ENCODE measurements around the gene STK11. TPM values are rescaled to one million over a fixed set of nuclear protein-coding genes. Genes with fewer than 3 reads are reported as not detected.

Gene STK11
- total RNA-seq, 1 donor from 2014 or later, result 67.6 TPM

GRCh38 chr19:1173845-1174809, 31.5 kb upstream of the STK11 start, which contains the start of gene SBNO2:
Gene SBNO2, minus strand, starts transcription at chr19:1174268. Its CDS starts 19,992 bp downstream, at chr19:1154276.
- ChIA-PET CTCF (interaction anchor here (1.0 to 1.7 kb wide), 3 partner anchors 43 to 61 kb away, joined by 3 to 5 read pairs (median 3); no protein-coding TSS in a partner anchor), POLR2A (interaction anchor here (0.5 to 2.4 kb wide), 3 partner anchors 9 to 98 kb away, joined by 8 to 25 read pairs (median 10); no protein-coding TSS in a partner anchor)
- Mint-ChIP-seq H3K9me3 (no peaks in the 10 kb centered on the region), H3K4me1 (peaks cover 26% of the 10 kb centered on the region), H3K36me3 (ENCODE audit: low read depth) (peaks cover 11% of the 10 kb centered on the region), H3K4me3 (peak within 1 kb of the TSS; percentile 91), H3K27me3 (no peaks in the 10 kb centered on the region), H3K27ac (peak within 1 kb of the TSS; percentile 89)
- intact Hi-C loops (cut with micrococcal nuclease), result loop anchor here (1.0 to 5.0 kb wide), 2 partner anchors 42 to 72 kb away; partner anchors contain the start of gene GPX4
- DNase-seq, result peak; percentile 98
- ATAC-seq (ENCODE audit: low read depth), result peak; percentile 93
- TF ChIP-seq CTCF (IDR thresholded peaks at IDR 0.05), result no peak

GRCh38 chr19:1177322-1178114, 28.1 kb upstream of the STK11 start:
- Mint-ChIP-seq H3K27ac (no peak overlapping the region), H3K4me1 (peaks cover 20% of the 10 kb centered on the region), H3K27me3 (no peaks in the 10 kb centered on the region), H3K4me3 (no peak overlapping the region), H3K9me3 (no peaks in the 10 kb centered on the region), H3K36me3 (ENCODE audit: low read depth) (no peaks in the 10 kb centered on the region)
- no peak for TF ChIP-seq CTCF (IDR thresholded peaks at IDR 0.05)
- POLR2A ChIA-PET, result interaction anchor here (0.7 kb wide), 1 partner anchor 567 kb away, joined by 4 read pairs; no protein-coding TSS in a partner anchor
- ATAC-seq (ENCODE audit: low read depth), result no peak
- no peak for DNase-seq
- CTCF ChIA-PET, result no interaction called here
- intact Hi-C loops (cut with micrococcal nuclease), result no loop called here

- no peak for ATAC-seq (ENCODE audit: low read depth)
- H3K4me3 Mint-ChIP-seq, result no peak overlapping the region
- CTCF ChIA-PET, result no interaction called here
These were observed 24.0 kb upstream of the STK11 start for GRCh38 chr19:1181606-1182005.

GRCh38 chr19:1182068-1182467, 23.5 kb upstream of the STK11 start:
- intact Hi-C loops (cut with micrococcal nuclease), result no loop called here
- Mint-ChIP-seq H3K9me3 (no peaks in the 10 kb centered on the region), H3K27ac (peak overlapping the region; percentile 41), H3K36me3 (ENCODE audit: low read depth) (no peaks in the 10 kb centered on the region), H3K27me3 (no peaks in the 10 kb centered on the region), H3K4me1 (peaks cover 13% of the 10 kb centered on the region), H3K4me3 (no peak overlapping the region)
- DNase-seq (no peak), ATAC-seq (ENCODE audit: low read depth) (no peak)
- CTCF ChIA-PET, result interaction anchor here (0.6 kb wide), 1 partner anchor 28 kb away, joined by 3 read pairs; no protein-coding TSS in a partner anchor
- POLR2A ChIA-PET, result no interaction called here
- no peak for TF ChIP-seq CTCF (IDR thresholded peaks at IDR 0.05)

More at GRCh38 chr19:1181606-1182005, 24.0 kb upstream of the STK11 start:
- DNase-seq, result no peak
- Mint-ChIP-seq H3K27ac (peak overlapping the region; percentile 41), H3K27me3 (no peaks in the 10 kb centered on the region), H3K36me3 (ENCODE audit: low read depth) (no peaks in the 10 kb centered on the region), H3K4me1 (peaks cover 13% of the 10 kb centered on the region), H3K9me3 (no peaks in the 10 kb centered on the region)
- intact Hi-C loops (cut with micrococcal nuclease), result no loop called here
- TF ChIP-seq CTCF (IDR thresholded peaks at IDR 0.05), result no peak
- POLR2A ChIA-PET, result no interaction called here

All from activated B cell treated with CpG ODN at 0.5 μM for 24 hours (primary cell).